ENCODE data around the gene IBTK. TPM values are rescaled to one million over a fixed set of nuclear protein-coding genes. Genes with fewer than 3 reads are reported as not detected.
"Not testable (repeated sequence)": the region's sequence is repeated elsewhere in the genome, so short reads cannot be mapped to it uniquely, and the experiment has no call there.

Gene IBTK
- total RNA-seq, 1 donor from 2014 or later = 29.4 TPM

DNA sequence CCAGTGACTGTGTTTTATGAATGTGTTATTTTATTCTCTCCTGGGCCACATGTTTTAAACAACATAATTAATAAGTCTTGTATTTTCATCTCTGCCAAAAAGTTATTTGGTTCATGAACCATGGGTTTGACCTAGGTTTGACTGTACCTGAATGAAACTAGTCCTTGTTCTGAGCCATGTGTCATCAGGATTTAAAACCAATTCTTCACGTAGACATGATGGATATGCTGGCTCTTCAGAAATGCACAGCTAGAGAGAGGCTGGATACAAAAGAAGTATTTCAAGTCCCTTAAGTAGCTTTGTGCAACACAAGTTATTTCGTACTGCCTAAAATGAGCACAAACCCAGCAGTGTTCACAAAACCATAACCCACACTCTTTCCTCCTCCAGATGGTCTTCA lies 116.1 kb downstream of the IBTK start:
- TF ChIP-seq, protein P1, sequence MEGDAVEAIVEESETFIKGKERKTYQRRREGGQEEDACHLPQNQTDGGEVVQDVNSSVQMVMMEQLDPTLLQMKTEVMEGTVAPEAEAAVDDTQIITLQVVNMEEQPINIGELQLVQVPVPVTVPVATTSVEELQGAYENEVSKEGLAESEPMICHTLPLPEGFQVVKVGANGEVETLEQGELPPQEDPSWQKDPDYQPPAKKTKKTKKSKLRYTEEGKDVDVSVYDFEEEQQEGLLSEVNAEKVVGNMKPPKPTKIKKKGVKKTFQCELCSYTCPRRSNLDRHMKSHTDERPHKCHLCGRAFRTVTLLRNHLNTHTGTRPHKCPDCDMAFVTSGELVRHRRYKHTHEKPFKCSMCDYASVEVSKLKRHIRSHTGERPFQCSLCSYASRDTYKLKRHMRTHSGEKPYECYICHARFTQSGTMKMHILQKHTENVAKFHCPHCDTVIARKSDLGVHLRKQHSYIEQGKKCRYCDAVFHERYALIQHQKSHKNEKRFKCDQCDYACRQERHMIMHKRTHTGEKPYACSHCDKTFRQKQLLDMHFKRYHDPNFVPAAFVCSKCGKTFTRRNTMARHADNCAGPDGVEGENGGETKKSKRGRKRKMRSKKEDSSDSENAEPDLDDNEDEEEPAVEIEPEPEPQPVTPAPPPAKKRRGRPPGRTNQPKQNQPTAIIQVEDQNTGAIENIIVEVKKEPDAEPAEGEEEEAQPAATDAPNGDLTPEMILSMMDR (IDR thresholded peaks at IDR 0.05) = no peak

GRCh38 chr6:82129797-82130196 lies 117.7 kb downstream of the IBTK start:
- Histone ChIP-seq H3K27ac (no peak overlapping the region), H3K9me3 (no peaks in the 10 kb centered on the region), H3K27me3 (no peaks in the 10 kb centered on the region), H3K4me1 (no peaks in the 10 kb centered on the region), H3K4me3 (no peak overlapping the region), H3K36me3 (no peaks in the 10 kb centered on the region)
- no peak for ATAC-seq
- intact Hi-C loops (cut with DNase I) = no loop called here
- TF ChIP-seq, protein P1 (IDR thresholded peaks at IDR 0.05) = no peak
- DNase-seq = no peak

More for the DNA sequence above, 116.1 kb downstream of the IBTK start:
- H3K27ac ChIP-seq = no peak overlapping the region
- ATAC-seq = no peak
- H3K9me3 ChIP-seq = no peaks in the 10 kb centered on the region
- no peaks in the 10 kb centered on the region for H3K4me1 ChIP-seq
- H3K27me3 ChIP-seq = no peaks in the 10 kb centered on the region
- DNase-seq = no peak
- H3K4me3 ChIP-seq = no peak overlapping the region
- H3K36me3 ChIP-seq = no peaks in the 10 kb centered on the region
- intact Hi-C loops (cut with DNase I) = no loop called here

DNA sequence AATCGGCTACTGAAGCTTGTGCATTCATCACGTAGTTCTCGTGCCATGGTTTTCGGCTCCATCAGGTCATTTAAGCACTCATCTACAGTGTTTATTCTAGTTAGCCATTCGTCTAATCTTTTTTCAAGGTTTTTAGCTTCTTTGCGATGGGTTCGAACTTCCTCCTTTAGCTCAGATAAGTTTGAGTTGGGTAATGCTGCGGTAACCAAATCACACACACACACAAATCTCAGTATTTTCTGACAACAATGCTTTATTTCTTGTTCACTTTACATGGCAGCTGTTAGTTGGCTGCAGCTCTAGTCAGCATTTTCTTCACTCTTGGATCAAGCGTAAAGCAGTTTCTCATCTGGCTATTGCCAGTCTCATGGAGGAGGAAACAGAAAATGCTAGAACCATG lies 118.6 kb downstream of the IBTK start:
- DNase-seq; H3K36me3 ChIP-seq; H3K4me1 ChIP-seq; H3K4me3 ChIP-seq; intact Hi-C loops (cut with DNase I); H3K27me3 ChIP-seq; H3K9me3 ChIP-seq; ATAC-seq; H3K27ac ChIP-seq: not testable (repeated sequence)

- no peak for DNase-seq
Observed at GRCh38 chr6:82123632-82124031, 123.9 kb downstream of the IBTK start.

More at GRCh38 chr6:82123632-82124031, 123.9 kb downstream of the IBTK start:
- Histone ChIP-seq H3K9me3 (no peaks in the 10 kb centered on the region), H3K27me3 (no peaks in the 10 kb centered on the region), H3K4me3 (no peak overlapping the region), H3K27ac (no peak overlapping the region), H3K36me3 (no peaks in the 10 kb centered on the region), H3K4me1 (no peaks in the 10 kb centered on the region)
- TF ChIP-seq, protein P1 (IDR thresholded peaks at IDR 0.05) = no peak
- intact Hi-C loops (cut with DNase I) = no loop called here
- no peak for ATAC-seq

Other genes with a start within 250 kb of the IBTK start
- 12.4 TPM for gene TPBG, start 116.1 kb upstream of the IBTK start, total RNA-seq

Measured in upper lobe of right lung (tissue), 1 donor.